Measurements from ENCODE around the gene LIMCH1.

Gene LIMCH1

GRCh38 chr4:41668024-41668423, 130.1 kb downstream of the LIMCH1 start:
- no peak overlapping the region for H3K4me3 ChIP-seq (ENCODE audit: low read length)
- H3K27ac ChIP-seq (ENCODE audit: low read length): no peak overlapping the region
- H3K27me3 ChIP-seq (ENCODE audit: control insufficient read depth, insufficient read depth, low read length): no peaks in the 10 kb centered on the region
- H3K9me3 ChIP-seq (ENCODE audit: control insufficient read depth, low read depth, low read length): no peaks in the 10 kb centered on the region
- no peaks in the 10 kb centered on the region for H3K36me3 ChIP-seq (ENCODE audit: control insufficient read depth, low read depth, low read length)
- peaks cover 3% of the 10 kb centered on the region for H3K4me1 ChIP-seq (ENCODE audit: control insufficient read depth, low read depth, low read length)
- no peak overlapping the region for H3K9ac ChIP-seq (ENCODE audit: low read length)

- no peaks in the 10 kb centered on the region for H3K9me3 ChIP-seq (ENCODE audit: control insufficient read depth, low read depth, low read length)
- H3K4me1 ChIP-seq (ENCODE audit: control insufficient read depth, low read depth, low read length): peaks cover 14% of the 10 kb centered on the region
- H3K36me3 ChIP-seq (ENCODE audit: control insufficient read depth, low read depth, low read length): no peaks in the 10 kb centered on the region
- H3K4me3 ChIP-seq (ENCODE audit: low read length): no peak overlapping the region
- H3K9ac ChIP-seq (ENCODE audit: low read length): no peak overlapping the region
- no peak overlapping the region for H3K27ac ChIP-seq (ENCODE audit: low read length)
- H3K27me3 ChIP-seq (ENCODE audit: control insufficient read depth, insufficient read depth, low read length): no peaks in the 10 kb centered on the region
Measured at GRCh38 chr4:41670530-41670929, 132.6 kb downstream of the LIMCH1 start.

GRCh38 chr4:41670982-41671381, 133.0 kb downstream of the LIMCH1 start:
- no peaks in the 10 kb centered on the region for H3K9me3 ChIP-seq (ENCODE audit: control insufficient read depth, low read depth, low read length)
- no peak overlapping the region for H3K27ac ChIP-seq (ENCODE audit: low read length)
- peaks cover 14% of the 10 kb centered on the region for H3K4me1 ChIP-seq (ENCODE audit: control insufficient read depth, low read depth, low read length)
- H3K4me3 ChIP-seq (ENCODE audit: low read length): no peak overlapping the region
- no peaks in the 10 kb centered on the region for H3K27me3 ChIP-seq (ENCODE audit: control insufficient read depth, insufficient read depth, low read length)
- no peaks in the 10 kb centered on the region for H3K36me3 ChIP-seq (ENCODE audit: control insufficient read depth, low read depth, low read length)
- no peak overlapping the region for H3K9ac ChIP-seq (ENCODE audit: low read length)

- peaks cover 9% of the 10 kb centered on the region for H3K4me1 ChIP-seq (ENCODE audit: control insufficient read depth, low read depth, low read length)
- H3K36me3 ChIP-seq (ENCODE audit: control insufficient read depth, low read depth, low read length): no peaks in the 10 kb centered on the region
- H3K27ac ChIP-seq (ENCODE audit: low read length): no peak overlapping the region
- no peak overlapping the region for H3K4me3 ChIP-seq (ENCODE audit: low read length)
- no peaks in the 10 kb centered on the region for H3K27me3 ChIP-seq (ENCODE audit: control insufficient read depth, insufficient read depth, low read length)
- H3K9me3 ChIP-seq (ENCODE audit: control insufficient read depth, low read depth, low read length): no peaks in the 10 kb centered on the region
- no peak overlapping the region for H3K9ac ChIP-seq (ENCODE audit: low read length)
Measured at GRCh38 chr4:41678086-41678816, 140.3 kb downstream of the LIMCH1 start.

GRCh38 chr4:41678951-41679350, 141.0 kb downstream of the LIMCH1 start:
- no peaks in the 10 kb centered on the region for H3K36me3 ChIP-seq (ENCODE audit: control insufficient read depth, low read depth, low read length)
- H3K9me3 ChIP-seq (ENCODE audit: control insufficient read depth, low read depth, low read length): no peaks in the 10 kb centered on the region
- H3K27ac ChIP-seq (ENCODE audit: low read length): no peak overlapping the region
- no peak overlapping the region for H3K9ac ChIP-seq (ENCODE audit: low read length)
- no peaks in the 10 kb centered on the region for H3K27me3 ChIP-seq (ENCODE audit: control insufficient read depth, insufficient read depth, low read length)
- no peak overlapping the region for H3K4me3 ChIP-seq (ENCODE audit: low read length)
- peaks cover 5% of the 10 kb centered on the region for H3K4me1 ChIP-seq (ENCODE audit: control insufficient read depth, low read depth, low read length)

GRCh38 chr4:41679991-41680390, 142.0 kb downstream of the LIMCH1 start:
- H3K9ac ChIP-seq (ENCODE audit: low read length): no peak overlapping the region
- H3K9me3 ChIP-seq (ENCODE audit: control insufficient read depth, low read depth, low read length): no peaks in the 10 kb centered on the region
- no peaks in the 10 kb centered on the region for H3K27me3 ChIP-seq (ENCODE audit: control insufficient read depth, insufficient read depth, low read length)
- H3K36me3 ChIP-seq (ENCODE audit: control insufficient read depth, low read depth, low read length): no peaks in the 10 kb centered on the region
- peaks cover 2% of the 10 kb centered on the region for H3K4me1 ChIP-seq (ENCODE audit: control insufficient read depth, low read depth, low read length)
- H3K4me3 ChIP-seq (ENCODE audit: low read length): no peak overlapping the region
- no peak overlapping the region for H3K27ac ChIP-seq (ENCODE audit: low read length)

GRCh38 chr4:41681054-41681453, 143.1 kb downstream of the LIMCH1 start:
- H3K9ac ChIP-seq (ENCODE audit: low read length): no peak overlapping the region
- no peaks in the 10 kb centered on the region for H3K9me3 ChIP-seq (ENCODE audit: control insufficient read depth, low read depth, low read length)
- no peak overlapping the region for H3K4me3 ChIP-seq (ENCODE audit: low read length)
- no peaks in the 10 kb centered on the region for H3K4me1 ChIP-seq (ENCODE audit: control insufficient read depth, low read depth, low read length)
- no peaks in the 10 kb centered on the region for H3K36me3 ChIP-seq (ENCODE audit: control insufficient read depth, low read depth, low read length)
- H3K27ac ChIP-seq (ENCODE audit: low read length): no peak overlapping the region
- H3K27me3 ChIP-seq (ENCODE audit: control insufficient read depth, insufficient read depth, low read length): no peaks in the 10 kb centered on the region

- Histone ChIP-seq H3K9ac (ENCODE audit: low read length) (no peak overlapping the region), H3K27ac (ENCODE audit: low read length) (no peak overlapping the region), H3K9me3 (ENCODE audit: control insufficient read depth, low read depth, low read length) (no peaks in the 10 kb centered on the region), H3K27me3 (ENCODE audit: control insufficient read depth, insufficient read depth, low read length) (no peaks in the 10 kb centered on the region), H3K36me3 (ENCODE audit: control insufficient read depth, low read depth, low read length) (no peaks in the 10 kb centered on the region), H3K4me3 (ENCODE audit: low read length) (no peak overlapping the region), H3K4me1 (ENCODE audit: control insufficient read depth, low read depth, low read length) (no peaks in the 10 kb centered on the region)
Measured at GRCh38 chr4:41683326-41683725, 145.4 kb downstream of the LIMCH1 start.

- no peak overlapping the region for H3K27ac ChIP-seq (ENCODE audit: low read length)
- H3K27me3 ChIP-seq (ENCODE audit: control insufficient read depth, insufficient read depth, low read length): no peaks in the 10 kb centered on the region
Measured at GRCh38 chr4:41686893-41687292, 148.9 kb downstream of the LIMCH1 start.

GRCh38 chr4:41687971-41688370, 150.0 kb downstream of the LIMCH1 start:
- Histone ChIP-seq H3K27me3 (ENCODE audit: control insufficient read depth, insufficient read depth, low read length) (no peaks in the 10 kb centered on the region), H3K4me3 (ENCODE audit: low read length) (no peak overlapping the region), H3K9ac (ENCODE audit: low read length) (no peak overlapping the region), H3K4me1 (ENCODE audit: control insufficient read depth, low read depth, low read length) (no peaks in the 10 kb centered on the region), H3K36me3 (ENCODE audit: control insufficient read depth, low read depth, low read length) (no peaks in the 10 kb centered on the region), H3K9me3 (ENCODE audit: control insufficient read depth, low read depth, low read length) (no peaks in the 10 kb centered on the region), H3K27ac (ENCODE audit: low read length) (no peak overlapping the region)

More at GRCh38 chr4:41686893-41687292, 148.9 kb downstream of the LIMCH1 start:
- H3K9ac ChIP-seq (ENCODE audit: low read length): no peak overlapping the region
- no peaks in the 10 kb centered on the region for H3K9me3 ChIP-seq (ENCODE audit: control insufficient read depth, low read depth, low read length)
- no peak overlapping the region for H3K4me3 ChIP-seq (ENCODE audit: low read length)
- H3K36me3 ChIP-seq (ENCODE audit: control insufficient read depth, low read depth, low read length): no peaks in the 10 kb centered on the region
- no peaks in the 10 kb centered on the region for H3K4me1 ChIP-seq (ENCODE audit: control insufficient read depth, low read depth, low read length)

- no peaks in the 10 kb centered on the region for H3K36me3 ChIP-seq (ENCODE audit: control insufficient read depth, low read depth, low read length)
- H3K4me3 ChIP-seq (ENCODE audit: low read length): no peak overlapping the region
Measured at GRCh38 chr4:41692717-41693345, 154.9 kb downstream of the LIMCH1 start.

GRCh38 chr4:41693629-41694028, 155.7 kb downstream of the LIMCH1 start:
- H3K36me3 ChIP-seq (ENCODE audit: control insufficient read depth, low read depth, low read length): no peaks in the 10 kb centered on the region
- no peaks in the 10 kb centered on the region for H3K27me3 ChIP-seq (ENCODE audit: control insufficient read depth, insufficient read depth, low read length)
- no peaks in the 10 kb centered on the region for H3K9me3 ChIP-seq (ENCODE audit: control insufficient read depth, low read depth, low read length)
- no peak overlapping the region for H3K27ac ChIP-seq (ENCODE audit: low read length)
- no peak overlapping the region for H3K9ac ChIP-seq (ENCODE audit: low read length)
- no peak overlapping the region for H3K4me3 ChIP-seq (ENCODE audit: low read length)
- no peaks in the 10 kb centered on the region for H3K4me1 ChIP-seq (ENCODE audit: control insufficient read depth, low read depth, low read length)

More at GRCh38 chr4:41692717-41693345, 154.9 kb downstream of the LIMCH1 start:
- H3K9me3 ChIP-seq (ENCODE audit: control insufficient read depth, low read depth, low read length): no peaks in the 10 kb centered on the region
- H3K27ac ChIP-seq (ENCODE audit: low read length): no peak overlapping the region
- H3K9ac ChIP-seq (ENCODE audit: low read length): no peak overlapping the region
- H3K27me3 ChIP-seq (ENCODE audit: control insufficient read depth, insufficient read depth, low read length): no peaks in the 10 kb centered on the region
- no peaks in the 10 kb centered on the region for H3K4me1 ChIP-seq (ENCODE audit: control insufficient read depth, low read depth, low read length)

Measured in iPS-18a (cell line).